Peyer's patch (tissue), 4 donors: ENCODE measurements around the gene CEP120. TPM values are rescaled to one million over a fixed set of nuclear protein-coding genes. Genes with fewer than 3 reads are reported as not detected.

Experiments
- DNase-seq, 3 donors: peaks; one replicate each; pipeline ENCODE4 v3.0.0-alpha.2; 2017 to 2019
- H3K27ac ChIP-seq, 4 donors: fragments of 200-600 bp; sonication (generic); one replicate each; pipeline ENCODE4 v1.5.1; 2016 to 2019
- H3K27me3 ChIP-seq, 2 donors: fragments of 200-600 bp; sonication (generic); one replicate each; pipeline ENCODE4 v1.5.1; 2019
- H3K36me3 ChIP-seq, 3 donors: fragments of 200-600 bp; sonication (generic); one replicate each; pipeline ENCODE4 v1.5.1; 2016 to 2019
- H3K4me1 ChIP-seq, 4 donors: fragments of 200-600 bp; sonication (generic); one replicate each; pipeline ENCODE4 v1.5.1; 2016 to 2019
- H3K4me3 ChIP-seq, 4 donors: fragments of 200-600 bp; sonication (generic); 1 replicate in 3 of 4; 2 replicates in 1 of 4; pipeline ENCODE4 v1.5.1; 2016 to 2019; ENCODE audit warnings: mild to moderate bottlenecking in 1 of 4
- H3K9me3 ChIP-seq, 4 donors: fragments of 200-600 bp; sonication (generic); one replicate each; pipeline ENCODE4 v1.5.1; 2016 to 2019; ENCODE audit warnings: mild to moderate bottlenecking in 1 of 4
- CTCF ChIP-seq, 6 experiments: fragments of 450-650 bp in 4 of 6; fragments of 200-600 bp in 2 of 6; sonication (generic) in 1 of 6; IDR thresholded peaks; one replicate each; pipeline ENCODE4 v1.5.1; 2017 to 2019; ENCODE audit warnings: antibody characterized with exemption in 6 of 6, mild to moderate bottlenecking in 3 of 6, moderate library complexity in 1 of 6
- POLR2A ChIP-seq, 2 donors: fragments of 450-650 bp; IDR thresholded peaks; one replicate each; pipeline ENCODE4 v1.5.1; 2017; ENCODE audit warnings: antibody characterized with exemption in 2 of 2, mild to moderate bottlenecking in 2 of 2, moderate library complexity in 2 of 2
- total RNA-seq, 4 donors: library from RNA; depleted of rRNA; stranded (reverse); fragments of >200 nt; gene quantifications; one replicate each; pipeline ENCODE4 v1.1.0, GENCODE V29; 2016

Gene CEP120
- total RNA-seq, 4 donors from 2014 or later = 10.5 to 47.9 (median 24.2) TPM

GRCh38 chr5:123299136-123299535 is 124.1 kb downstream of the CEP120 start:
- Histone ChIP-seq H3K4me3 (no peak overlapping the region), H3K27ac (no peak overlapping the region), H3K27me3 (no peaks in the 10 kb centered on the region), H3K9me3 (no peaks in the 10 kb centered on the region), H3K36me3 (no peaks in the 10 kb centered on the region), H3K4me1 (no peaks in the 10 kb centered on the region)
- no peak for DNase-seq
- TF ChIP-seq POLR2A (IDR thresholded peaks at IDR 0.05) (no peak), CTCF (IDR thresholded peaks at IDR 0.05) (no peak)

GRCh38 chr5:123298335-123299030 is 124.7 kb downstream of the CEP120 start:
- H3K4me1 ChIP-seq = no peaks in the 10 kb centered on the region
- H3K36me3 ChIP-seq = no peaks in the 10 kb centered on the region
- TF ChIP-seq CTCF (IDR thresholded peaks at IDR 0.05) = no peak
- no peak for TF ChIP-seq POLR2A (IDR thresholded peaks at IDR 0.05)
- no peaks in the 10 kb centered on the region for H3K9me3 ChIP-seq
- no peaks in the 10 kb centered on the region for H3K27me3 ChIP-seq
- no peak overlapping the region for H3K27ac ChIP-seq
- no peak for DNase-seq
- no peak overlapping the region for H3K4me3 ChIP-seq

- Histone ChIP-seq H3K27ac (no peak overlapping the region), H3K36me3 (no peaks in the 10 kb centered on the region)
- no peak for TF ChIP-seq POLR2A (IDR thresholded peaks at IDR 0.05)
- no peak for TF ChIP-seq CTCF (IDR thresholded peaks at IDR 0.05)
Observed at GRCh38 chr5:123297866-123298265, 125.3 kb downstream of the CEP120 start.

GRCh38 chr5:123297198-123297831 is 125.9 kb downstream of the CEP120 start:
- H3K4me3 ChIP-seq = no peak overlapping the region
- H3K36me3 ChIP-seq = no peaks in the 10 kb centered on the region
- no peak for DNase-seq
- no peak overlapping the region for H3K27ac ChIP-seq
- TF ChIP-seq CTCF (IDR thresholded peaks at IDR 0.05) = no peak
- TF ChIP-seq POLR2A (IDR thresholded peaks at IDR 0.05) = no peak
- H3K27me3 ChIP-seq = no peaks in the 10 kb centered on the region
- no peaks in the 10 kb centered on the region for H3K4me1 ChIP-seq
- no peaks in the 10 kb centered on the region for H3K9me3 ChIP-seq

More at GRCh38 chr5:123297866-123298265, 125.3 kb downstream of the CEP120 start:
- Histone ChIP-seq H3K4me1 (no peaks in the 10 kb centered on the region), H3K9me3 (no peaks in the 10 kb centered on the region), H3K4me3 (no peak overlapping the region), H3K27me3 (no peaks in the 10 kb centered on the region)
- no peak for DNase-seq

Other genes with a start within 250 kb of the CEP120 start
- 10 to 100 TPM; 30.4 to 66.8 (median 53.0) TPM for gene CSNK1G3, start 88.8 kb upstream of the CEP120 start, total RNA-seq